ENCODE measurements around the gene PSMB7.

Gene PSMB7

GRCh38 chr9:124377551-124378406 is 37.5 kb downstream of the PSMB7 start:
- no peak for FAIRE-seq

- FAIRE-seq: no peak
These were observed 38.9 kb downstream of the PSMB7 start for GRCh38 chr9:124376329-124376728.

- FAIRE-seq: no peak
These were observed 39.5 kb downstream of the PSMB7 start for GRCh38 chr9:124375726-124376125.

GRCh38 chr9:124373851-124374250 is 41.4 kb downstream of the PSMB7 start:
- FAIRE-seq: no peak

GRCh38 chr9:124373386-124373785 is 41.9 kb downstream of the PSMB7 start:
- no peak for FAIRE-seq

- FAIRE-seq: no peak
These were observed 43.2 kb downstream of the PSMB7 start for GRCh38 chr9:124372038-124372437.

GRCh38 chr9:124370896-124371582 is 44.2 kb downstream of the PSMB7 start:
- no peak for FAIRE-seq

GRCh38 chr9:124369231-124369797 is 45.9 kb downstream of the PSMB7 start:
- FAIRE-seq: no peak

GRCh38 chr9:124368692-124369091 is 46.5 kb downstream of the PSMB7 start:
- no peak for FAIRE-seq

GRCh38 chr9:124366476-124367220 is 48.6 kb downstream of the PSMB7 start:
- no peak for FAIRE-seq

- FAIRE-seq: no peak
These were observed 50.2 kb downstream of the PSMB7 start for GRCh38 chr9:124365036-124365435.

GRCh38 chr9:124364141-124364540 is 51.1 kb downstream of the PSMB7 start:
- no peak for FAIRE-seq

GRCh38 chr9:124363326-124364096 is 51.7 kb downstream of the PSMB7 start:
- FAIRE-seq: no peak

- no peak for FAIRE-seq
These were observed 54.1 kb downstream of the PSMB7 start for GRCh38 chr9:124361128-124361527.

- FAIRE-seq: no peak
These were observed 55.2 kb downstream of the PSMB7 start for GRCh38 chr9:124359855-124360678.

- FAIRE-seq: no peak
These were observed 55.8 kb downstream of the PSMB7 start for GRCh38 chr9:124359426-124359825.

- no peak for FAIRE-seq
These were observed 56.6 kb downstream of the PSMB7 start for GRCh38 chr9:124358631-124359030.

- FAIRE-seq: no peak
These were observed 57.4 kb downstream of the PSMB7 start for GRCh38 chr9:124357721-124358361.

GRCh38 chr9:124356745-124357390 is 58.4 kb downstream of the PSMB7 start:
- FAIRE-seq: no peak
